CD14-positive monocyte (primary cell): Measurements from ENCODE around the gene WFIKKN2. TPM values are rescaled to one million over a fixed set of nuclear protein-coding genes. Genes with fewer than 3 reads are reported as not detected.

Source experiments
- DNase-seq, 3 donors: peaks; one replicate each; pipeline ENCODE4 v3.0.0-alpha.2; 2011 to 2022
- H2AFZ ChIP-seq: 2 replicates; pipeline ENCODE4 v1.6.0; 2012; ENCODE audit warnings: mild to moderate bottlenecking, low read depth, low read length, inconsistent platforms; ENCODE audit not compliant: insufficient read depth, poor library complexity, severe bottlenecking
- H3K27ac ChIP-seq, 2 donors: 1 replicate in 1 of 2; 2 replicates in 1 of 2; pipeline ENCODE4 v1.5.1; 2012 to 2013; ENCODE audit warnings: low read length in 2 of 2, control low read depth in 1 of 2, inconsistent platforms in 1 of 2, low read depth in 1 of 2, mild to moderate bottlenecking in 1 of 2
- H3K27me3 ChIP-seq, 2 donors: one replicate each; pipeline versions ENCODE4 v1.6.0 to v1.6.1; 2011 to 2013; ENCODE audit warnings: low read length in 2 of 2; ENCODE audit not compliant: control insufficient read depth in 2 of 2, insufficient read depth in 2 of 2
- H3K36me3 ChIP-seq, 2 donors: replicated peaks in 1 of 2; 1 replicate in 1 of 2; 2 replicates in 1 of 2; pipeline versions ENCODE4 v1.5.1 to v1.6.1; 2012 to 2013; ENCODE audit warnings: low read length in 2 of 2, control low read depth in 1 of 2, inconsistent platforms in 1 of 2, mild to moderate bottlenecking in 1 of 2; ENCODE audit not compliant: insufficient read depth in 2 of 2, control insufficient read depth in 1 of 2
- H3K4me1 ChIP-seq, 2 donors: 1 replicate in 1 of 2; 2 replicates in 1 of 2; pipeline versions ENCODE4 v1.5.1 to v1.6.1; 2012 to 2013; ENCODE audit warnings: low read length in 2 of 2, control low read depth in 1 of 2, inconsistent platforms in 1 of 2, mild to moderate bottlenecking in 1 of 2, moderate library complexity in 1 of 2; ENCODE audit not compliant: insufficient read depth in 2 of 2, control insufficient read depth in 1 of 2
- H3K4me2 ChIP-seq: replicated peaks from 2 replicates; pipeline ENCODE3; 2012; ENCODE audit warnings: low read length, moderate library complexity, mild to moderate bottlenecking; ENCODE audit not compliant: poor library complexity, severe bottlenecking; ENCODE audit errors: extremely low read depth
- H3K4me3 ChIP-seq, 3 experiments: fragments of 200-600 bp in 1 of 3; sonication (generic) in 1 of 3; replicated peaks in 1 of 3; 1 replicate in 2 of 3; 2 replicates in 1 of 3; pipeline ENCODE4 v1.5.1; 2011 to 2013; ENCODE audit warnings: low read length in 3 of 3, mild to moderate bottlenecking in 3 of 3, control low read depth in 2 of 3, low read depth in 2 of 3, inconsistent platforms in 1 of 3, moderate library complexity in 1 of 3
- H3K79me2 ChIP-seq: 2 replicates; pipeline ENCODE4 v1.6.0; 2012; ENCODE audit warnings: mild to moderate bottlenecking, control low read depth, inconsistent platforms, low read length, moderate library complexity; ENCODE audit not compliant: insufficient read depth
- H3K9ac ChIP-seq: 2 replicates; pipeline ENCODE4 v1.6.0; 2017; ENCODE audit warnings: low read length, mild to moderate bottlenecking; ENCODE audit not compliant: insufficient read depth, poor library complexity, severe bottlenecking
- H3K9me3 ChIP-seq, 2 donors: replicated peaks in 1 of 2; 1 replicate in 1 of 2; 2 replicates in 1 of 2; pipeline versions ENCODE4 v1.5.1 to v1.6.1; 2012 to 2013; ENCODE audit warnings: low read length in 2 of 2, control low read depth in 1 of 2; ENCODE audit not compliant: control insufficient read depth in 1 of 2, insufficient read depth in 1 of 2
- H4K20me1 ChIP-seq: 2 replicates; pipeline ENCODE4 v1.6.0; 2012; ENCODE audit warnings: mild to moderate bottlenecking, low read length, control low read depth, moderate library complexity; ENCODE audit not compliant: insufficient read depth
- H3K27ac Mint-ChIP-seq, 7 donors: one replicate each; pipeline ENCODE4 v1.8.0; 2020; ENCODE audit warnings: mild to moderate bottlenecking in 7 of 7, mixed read lengths in 7 of 7, moderate library complexity in 6 of 7, inconsistent platforms in 2 of 7
- H3K27me3 Mint-ChIP-seq, 3 donors: one replicate each; pipeline ENCODE4 v1.8.0; 2021 to 2022; ENCODE audit warnings: low read depth in 3 of 3, mild to moderate bottlenecking in 3 of 3, mixed read lengths in 3 of 3, moderate library complexity in 3 of 3, inconsistent platforms in 1 of 3
- H3K36me3 Mint-ChIP-seq, 2 donors: one replicate each; pipeline ENCODE4 v1.8.0; 2020; ENCODE audit warnings: mixed read lengths in 2 of 2, inconsistent platforms in 1 of 2, mild to moderate bottlenecking in 1 of 2
- H3K4me1 Mint-ChIP-seq: one replicate; pipeline ENCODE4 v1.8.0; 2020; ENCODE audit warnings: mild to moderate bottlenecking, mixed read lengths
- H3K4me3 Mint-ChIP-seq, 2 donors: one replicate each; pipeline ENCODE4 v1.8.0; 2020; ENCODE audit warnings: mild to moderate bottlenecking in 2 of 2, mixed read lengths in 2 of 2, moderate library complexity in 1 of 2
- H3K9me3 Mint-ChIP-seq, 7 donors: one replicate each; pipeline ENCODE4 v1.8.0; 2020 to 2022; ENCODE audit warnings: mixed read lengths in 7 of 7, mild to moderate bottlenecking in 6 of 7, moderate library complexity in 6 of 7, inconsistent platforms in 2 of 7
- WGBS: methylation state at CpG from one replicate; pipeline ENCODE4 v1.1.5; 2013; ENCODE audit warnings: missing lambda C conversion rate; ENCODE audit not compliant: insufficient coverage; 5-methylcytosine and 5-hydroxymethylcytosine counted together
- intact Hi-C, 2 donors: fragments of 100-400 bp; cut with micrococcal nuclease; formaldehyde crosslinking; loops; one replicate each; pipeline versions ENCODE4 v1.15.0 to v1.15.1; 2023
- polyA plus RNA-seq, 3 donors: library from polyadenylated mRNA; depleted of rRNA in 1 of 3; unstranded in 2 of 3; stranded (reverse) in 1 of 3; fragments of 300-500 nt in 2 of 3; fragments of >200 nt in 1 of 3; fragmentation: Illumina TruSeq in 2 of 3; gene quantifications; 1 replicate in 2 of 3; 2 replicates in 1 of 3; pipeline ENCODE4 v1.2.3, GENCODE V29; 2012 to 2021
- TF ChIP-seq, protein P1 (sequence below): fragments of 200-600 bp; IDR thresholded peaks from one replicate; pipeline ENCODE4 v1.8.0; 2022; ENCODE audit warnings: antibody characterized with exemption, mild to moderate bottlenecking

The WFIKKN2 gene
- polyA plus RNA-seq, 3 donors = 0.03 TPM; not detected in 2

- peak overlapping the region; percentile 95 for H3K4me2 ChIP-seq
- TF ChIP-seq, protein P1, sequence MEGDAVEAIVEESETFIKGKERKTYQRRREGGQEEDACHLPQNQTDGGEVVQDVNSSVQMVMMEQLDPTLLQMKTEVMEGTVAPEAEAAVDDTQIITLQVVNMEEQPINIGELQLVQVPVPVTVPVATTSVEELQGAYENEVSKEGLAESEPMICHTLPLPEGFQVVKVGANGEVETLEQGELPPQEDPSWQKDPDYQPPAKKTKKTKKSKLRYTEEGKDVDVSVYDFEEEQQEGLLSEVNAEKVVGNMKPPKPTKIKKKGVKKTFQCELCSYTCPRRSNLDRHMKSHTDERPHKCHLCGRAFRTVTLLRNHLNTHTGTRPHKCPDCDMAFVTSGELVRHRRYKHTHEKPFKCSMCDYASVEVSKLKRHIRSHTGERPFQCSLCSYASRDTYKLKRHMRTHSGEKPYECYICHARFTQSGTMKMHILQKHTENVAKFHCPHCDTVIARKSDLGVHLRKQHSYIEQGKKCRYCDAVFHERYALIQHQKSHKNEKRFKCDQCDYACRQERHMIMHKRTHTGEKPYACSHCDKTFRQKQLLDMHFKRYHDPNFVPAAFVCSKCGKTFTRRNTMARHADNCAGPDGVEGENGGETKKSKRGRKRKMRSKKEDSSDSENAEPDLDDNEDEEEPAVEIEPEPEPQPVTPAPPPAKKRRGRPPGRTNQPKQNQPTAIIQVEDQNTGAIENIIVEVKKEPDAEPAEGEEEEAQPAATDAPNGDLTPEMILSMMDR = peak; percentile 78
- peak; percentile 58 to 61 (median 59) for DNase-seq
- Mint-ChIP-seq H3K27me3 (no peaks in the 10 kb centered on the region), H3K4me3 (peak overlapping the region in 1 of 2 donors; percentile 51), H3K9me3 (no peaks in the 10 kb centered on the region), H3K4me1 (peaks cover 34% of the 10 kb centered on the region), H3K36me3 (peaks cover 25 to 27% of the 10 kb centered on the region in 2 donors), H3K27ac (peak overlapping the region in 3 of 7 donors; percentile 9 to 39 (median 31))
- intact Hi-C loops = loop anchor here (2.0 to 10.0 kb wide), 4 partner anchors 51 to 291 kb away; partner anchors contain the start of genes ANKRD40 (in 1 of the 2) and NME1 (in 1 of the 2)
- no peak overlapping the region for H2AFZ ChIP-seq
- no peaks in the 10 kb centered on the region for H3K9me3 ChIP-seq
- H3K9ac ChIP-seq = no peak overlapping the region
- H3K27ac ChIP-seq = no peak overlapping the region
- peaks cover 9 to 25% of the 10 kb centered on the region in 2 donors for H3K36me3 ChIP-seq
- peaks cover 43% of the 10 kb centered on the region for H4K20me1 ChIP-seq
- H3K79me2 ChIP-seq = peaks cover 40% of the 10 kb centered on the region
- H3K4me3 ChIP-seq = peak overlapping the region in 1 of 3 experiments; percentile 97
- H3K4me1 ChIP-seq = peaks cover 17 to 42% of the 10 kb centered on the region in 2 donors
- H3K27me3 ChIP-seq = no peaks in the 10 kb centered on the region
- WGBS = 92% methylated on average over 7 of the region's 11 CpGs
These were observed 27.9 kb downstream of the WFIKKN2 start for GRCh38 chr17:50863221-50863843.

- peak overlapping the region; percentile 95 for H3K4me2 ChIP-seq
- peaks cover 17 to 46% of the 10 kb centered on the region in 2 donors for H3K4me1 ChIP-seq
- Mint-ChIP-seq H3K4me1 (peaks cover 35% of the 10 kb centered on the region), H3K36me3 (peaks cover 25 to 28% of the 10 kb centered on the region in 2 donors), H3K27me3 (peaks cover 0 to 2% (median 0%) of the 10 kb centered on the region in 3 donors), H3K9me3 (no peaks in the 10 kb centered on the region), H3K4me3 (peak overlapping the region; percentile 95 to 99), H3K27ac (peak overlapping the region in 1 of 7 donors; percentile 29)
- H3K9ac ChIP-seq = no peak overlapping the region
- H3K27ac ChIP-seq = no peak overlapping the region
- H3K27me3 ChIP-seq = no peaks in the 10 kb centered on the region
- H3K36me3 ChIP-seq = peaks cover 9 to 25% of the 10 kb centered on the region in 2 donors
- H3K79me2 ChIP-seq = peaks cover 40% of the 10 kb centered on the region
- TF ChIP-seq, protein P1 = no peak
- peak overlapping the region in 1 of 3 experiments; percentile 97 for H3K4me3 ChIP-seq
- no peaks in the 10 kb centered on the region for H3K9me3 ChIP-seq
- intact Hi-C loops = loop anchor here (2.0 to 10.0 kb wide), 5 partner anchors 47 to 291 kb away; partner anchors contain the start of genes ANKRD40 (in 1 of the 2) and NME1 (in 1 of the 2)
- WGBS = 100% methylated on average over 1 of the region's 3 CpGs
- peaks cover 43% of the 10 kb centered on the region for H4K20me1 ChIP-seq
- DNase-seq = no peak
- no peak overlapping the region for H2AFZ ChIP-seq
These were observed 28.5 kb downstream of the WFIKKN2 start for GRCh38 chr17:50863931-50864330.
